ENCODE data around the gene TSPYL1.

The TSPYL1 gene

DNA sequence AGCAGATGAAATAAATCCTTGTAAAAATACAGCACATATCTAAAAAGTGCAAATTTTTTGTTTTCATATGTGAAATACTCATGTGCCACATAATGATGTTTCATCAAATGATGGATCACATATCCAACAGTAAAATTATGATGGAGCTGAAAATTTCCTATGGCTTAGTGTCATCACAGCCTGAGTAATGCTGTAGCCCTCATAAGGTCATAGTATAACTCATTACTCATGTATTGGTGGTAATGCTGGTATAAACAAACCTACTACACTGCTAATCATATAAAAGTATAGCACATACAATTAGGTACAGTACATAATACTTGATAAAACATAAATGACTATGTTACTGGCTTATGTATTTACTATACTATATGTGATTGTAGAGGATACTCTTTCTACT lies 12.9 kb downstream of the TSPYL1 start:
- H3K36me3 ChIP-seq (ENCODE audit: control insufficient read depth, insufficient read depth, low read length), result no peaks in the 10 kb centered on the region
- H3K9me3 ChIP-seq (ENCODE audit: control insufficient read depth, low read length), result no peaks in the 10 kb centered on the region
- H3K27me3 ChIP-seq (ENCODE audit: control insufficient read depth, insufficient read depth, low read length, poor library complexity, severe bottlenecking), result no peaks in the 10 kb centered on the region
- H3K27ac ChIP-seq (ENCODE audit: insufficient read depth, low read depth, low read length, poor library complexity, severe bottlenecking), result no peak overlapping the region
- no peak overlapping the region for H3K4me3 ChIP-seq (ENCODE audit: insufficient read depth, low read depth, low read length)
- H3K4me1 ChIP-seq (ENCODE audit: control insufficient read depth, insufficient read depth, low read length), result no peaks in the 10 kb centered on the region

DNA sequence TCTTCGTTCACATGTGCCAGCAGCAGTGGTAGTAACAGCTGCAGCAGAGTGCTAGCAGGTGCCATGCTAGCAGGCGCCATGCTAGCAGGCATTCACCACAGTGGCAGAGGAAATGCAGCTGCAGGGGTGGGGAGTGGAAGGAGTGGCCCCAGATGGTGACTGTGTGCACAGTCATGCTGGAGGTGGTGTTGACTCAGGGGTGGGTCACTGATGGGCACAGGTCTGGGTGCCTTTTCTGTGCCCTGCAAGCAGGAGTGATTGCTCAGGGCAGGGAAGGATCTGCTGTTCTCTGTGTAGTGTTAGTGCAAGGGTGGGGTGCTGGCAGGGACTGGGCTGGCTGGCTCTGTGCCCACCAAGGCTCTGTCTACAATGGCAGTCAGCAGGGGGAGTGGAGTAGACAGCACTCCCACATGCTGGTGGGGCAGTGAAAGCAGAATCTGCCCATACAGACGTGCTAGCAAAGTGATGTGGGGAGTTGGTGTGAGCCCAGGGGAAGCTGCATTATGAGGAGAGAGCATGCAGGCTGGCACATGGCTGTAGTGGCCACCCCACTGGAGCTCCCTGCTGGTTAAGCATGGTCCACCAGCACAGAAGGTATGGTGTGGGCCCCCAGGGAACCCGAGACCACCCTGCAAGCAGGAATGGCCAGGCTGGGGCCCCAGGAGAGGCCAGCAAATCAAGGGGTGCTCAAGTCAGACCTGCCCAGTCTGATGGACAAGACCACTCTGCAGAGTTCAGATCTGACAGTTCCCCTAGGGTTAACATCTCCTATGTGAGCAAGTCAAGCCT lies 14.5 kb downstream of the TSPYL1 start:
- Histone ChIP-seq H3K27ac (ENCODE audit: insufficient read depth, low read depth, low read length, poor library complexity, severe bottlenecking) (no peak overlapping the region), H3K4me1 (ENCODE audit: control insufficient read depth, insufficient read depth, low read length) (no peaks in the 10 kb centered on the region), H3K36me3 (ENCODE audit: control insufficient read depth, insufficient read depth, low read length) (no peaks in the 10 kb centered on the region), H3K27me3 (ENCODE audit: control insufficient read depth, insufficient read depth, low read length, poor library complexity, severe bottlenecking) (no peaks in the 10 kb centered on the region), H3K4me3 (ENCODE audit: insufficient read depth, low read depth, low read length) (no peak overlapping the region), H3K9me3 (ENCODE audit: control insufficient read depth, low read length) (no peaks in the 10 kb centered on the region)
- WGBS, 2 experiments, result 90 to 92% methylated on average over 4 of the region's 4 CpGs

GRCh38 chr6:116263353-116263752 lies 16.4 kb downstream of the TSPYL1 start:
- no peaks in the 10 kb centered on the region for H3K27me3 ChIP-seq (ENCODE audit: control insufficient read depth, insufficient read depth, low read length, poor library complexity, severe bottlenecking)
- H3K27ac ChIP-seq (ENCODE audit: insufficient read depth, low read depth, low read length, poor library complexity, severe bottlenecking), result no peak overlapping the region
- H3K4me3 ChIP-seq (ENCODE audit: insufficient read depth, low read depth, low read length), result no peak overlapping the region
- no peaks in the 10 kb centered on the region for H3K36me3 ChIP-seq (ENCODE audit: control insufficient read depth, insufficient read depth, low read length)
- WGBS, 2 experiments, result 80 to 88% methylated on average over 1 of the region's 1 CpG
- no peaks in the 10 kb centered on the region for H3K9me3 ChIP-seq (ENCODE audit: control insufficient read depth, low read length)
- H3K4me1 ChIP-seq (ENCODE audit: control insufficient read depth, insufficient read depth, low read length), result no peaks in the 10 kb centered on the region

DNA sequence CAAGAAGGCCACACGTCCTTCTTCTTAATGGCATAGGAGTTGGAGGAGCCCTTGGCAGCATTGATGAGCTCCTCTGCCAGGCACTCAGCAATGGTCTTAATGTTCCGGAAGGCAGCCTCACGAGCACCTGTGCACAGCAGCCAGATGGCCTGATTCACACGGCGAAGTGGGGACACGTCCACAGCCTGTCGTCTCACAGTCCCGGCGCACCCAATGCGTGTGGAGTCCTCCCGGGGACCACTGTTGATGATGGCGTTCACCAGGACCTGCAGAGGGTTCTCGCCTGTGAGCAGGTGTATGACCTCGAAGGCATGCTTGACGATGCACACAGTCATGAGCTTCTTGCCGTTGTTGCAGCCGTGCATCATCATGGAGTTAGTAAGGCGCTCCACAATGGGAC lies 21.2 kb downstream of the TSPYL1 start:
- Histone ChIP-seq H3K27ac (ENCODE audit: insufficient read depth, low read depth, low read length, poor library complexity, severe bottlenecking) (no peak overlapping the region), H3K4me3 (ENCODE audit: insufficient read depth, low read depth, low read length) (no peak overlapping the region), H3K27me3 (ENCODE audit: control insufficient read depth, insufficient read depth, low read length, poor library complexity, severe bottlenecking) (no peaks in the 10 kb centered on the region), H3K4me1 (ENCODE audit: control insufficient read depth, insufficient read depth, low read length) (peaks cover 12% of the 10 kb centered on the region), H3K36me3 (ENCODE audit: control insufficient read depth, insufficient read depth, low read length) (no peaks in the 10 kb centered on the region), H3K9me3 (ENCODE audit: control insufficient read depth, low read length) (no peaks in the 10 kb centered on the region)
- 95 to 97% methylated on average over 18 of the region's 18 CpGs for WGBS, 2 experiments

DNA sequence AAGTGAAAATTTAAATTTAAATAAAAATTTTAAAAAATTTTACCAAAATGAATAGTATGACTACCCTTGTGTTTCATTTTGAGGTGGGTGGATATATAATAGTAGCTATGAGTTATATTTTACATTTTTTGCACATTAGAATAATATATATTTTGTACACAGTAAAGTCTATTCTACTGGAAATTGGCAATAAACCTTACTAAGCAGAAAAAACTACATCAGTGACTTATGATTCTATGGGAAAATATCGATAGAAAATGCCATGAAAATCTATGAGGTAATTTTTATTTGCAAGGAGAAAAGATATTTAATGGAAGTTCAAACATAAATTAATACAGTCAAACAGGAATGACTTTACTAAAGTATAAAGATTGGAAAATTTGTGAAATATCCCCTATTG lies 23.0 kb downstream of the TSPYL1 start:
- no peak overlapping the region for H3K4me3 ChIP-seq (ENCODE audit: insufficient read depth, low read depth, low read length)
- no peaks in the 10 kb centered on the region for H3K27me3 ChIP-seq (ENCODE audit: control insufficient read depth, insufficient read depth, low read length, poor library complexity, severe bottlenecking)
- H3K9me3 ChIP-seq (ENCODE audit: control insufficient read depth, low read length), result no peaks in the 10 kb centered on the region
- peaks cover 22% of the 10 kb centered on the region for H3K4me1 ChIP-seq (ENCODE audit: control insufficient read depth, insufficient read depth, low read length)
- 100% methylated on average over 1 of the region's 1 CpG; no CpG with 5 or more reads in 1 of the 2 experiments for WGBS, 2 experiments
- no peak overlapping the region for H3K27ac ChIP-seq (ENCODE audit: insufficient read depth, low read depth, low read length, poor library complexity, severe bottlenecking)
- no peaks in the 10 kb centered on the region for H3K36me3 ChIP-seq (ENCODE audit: control insufficient read depth, insufficient read depth, low read length)

DNA sequence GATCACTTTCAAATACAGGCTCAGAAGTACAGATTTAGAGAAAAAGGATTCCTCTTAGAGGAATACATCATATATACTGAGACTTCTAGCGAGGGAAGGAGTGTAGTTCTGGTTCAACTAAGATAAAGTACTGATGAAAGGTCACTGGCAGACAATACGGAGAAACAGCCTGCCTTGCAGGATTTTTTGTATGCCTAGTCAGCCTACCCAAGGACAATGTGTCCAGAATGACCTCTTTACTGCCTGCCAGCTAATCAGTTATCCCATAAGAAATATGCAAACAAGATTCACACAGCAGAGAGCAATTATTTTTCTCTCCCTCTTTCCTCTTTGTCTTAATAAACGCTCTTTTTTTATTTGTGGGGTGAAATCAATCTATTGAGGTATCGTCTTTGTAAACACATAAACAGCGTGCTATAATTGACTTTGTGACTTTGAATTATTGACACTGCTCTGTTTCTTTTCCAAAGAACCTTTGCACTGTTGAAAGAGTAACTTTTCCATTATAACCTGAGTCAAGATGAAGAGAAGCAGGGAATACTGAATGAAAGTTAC lies 24.4 kb downstream of the TSPYL1 start:
- peaks cover 30% of the 10 kb centered on the region for H3K4me1 ChIP-seq (ENCODE audit: control insufficient read depth, insufficient read depth, low read length)
- H3K4me3 ChIP-seq (ENCODE audit: insufficient read depth, low read depth, low read length), result peak overlapping the region; percentile 8
- H3K27me3 ChIP-seq (ENCODE audit: control insufficient read depth, insufficient read depth, low read length, poor library complexity, severe bottlenecking), result no peaks in the 10 kb centered on the region
- no peaks in the 10 kb centered on the region for H3K36me3 ChIP-seq (ENCODE audit: control insufficient read depth, insufficient read depth, low read length)
- no peaks in the 10 kb centered on the region for H3K9me3 ChIP-seq (ENCODE audit: control insufficient read depth, low read length)
- 73 to 88% methylated on average over 4 to 5 of the region's 5 CpGs for WGBS, 2 experiments
- peak overlapping the region; percentile 10 for H3K27ac ChIP-seq (ENCODE audit: insufficient read depth, low read depth, low read length, poor library complexity, severe bottlenecking)

DNA sequence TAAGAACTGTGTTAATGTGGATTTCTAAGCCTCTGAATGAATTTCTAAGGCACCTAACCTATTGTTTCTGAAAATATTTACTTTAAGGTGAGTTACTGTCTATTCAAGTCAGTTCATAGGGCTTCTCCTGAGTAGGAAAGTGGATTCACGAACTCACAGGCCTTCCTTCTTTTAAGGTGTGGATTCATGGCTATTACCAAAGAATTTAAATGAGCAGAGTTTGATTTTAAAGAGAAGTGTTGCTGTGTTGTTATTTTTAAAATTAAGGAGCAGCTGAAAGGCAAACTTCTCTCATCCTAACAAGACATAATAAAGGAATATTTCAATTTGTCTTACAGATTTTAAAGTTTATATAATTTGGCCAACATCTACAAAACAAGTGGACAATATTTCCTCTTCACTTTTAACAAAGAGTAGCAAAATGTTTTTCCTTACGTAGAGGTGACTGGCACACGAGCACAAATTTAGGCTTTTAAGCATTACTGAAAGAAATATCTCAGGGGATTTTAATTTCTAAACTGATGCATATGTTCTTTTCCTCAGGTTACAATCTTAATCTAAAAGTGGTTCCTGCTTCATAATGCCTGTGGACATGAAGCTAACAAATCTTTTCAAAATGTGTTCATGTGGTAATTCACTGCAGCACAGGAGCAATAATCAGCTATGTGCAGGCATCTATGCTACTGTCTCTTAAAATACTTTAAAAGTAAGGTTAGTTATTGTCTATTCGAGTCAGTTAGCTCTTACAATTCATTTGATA lies 25.3 kb downstream of the TSPYL1 start:
- Histone ChIP-seq H3K27me3 (ENCODE audit: control insufficient read depth, insufficient read depth, low read length, poor library complexity, severe bottlenecking) (no peaks in the 10 kb centered on the region), H3K4me1 (ENCODE audit: control insufficient read depth, insufficient read depth, low read length) (peaks cover 33% of the 10 kb centered on the region), H3K36me3 (ENCODE audit: control insufficient read depth, insufficient read depth, low read length) (no peaks in the 10 kb centered on the region), H3K9me3 (ENCODE audit: control insufficient read depth, low read length) (no peaks in the 10 kb centered on the region), H3K27ac (ENCODE audit: insufficient read depth, low read depth, low read length, poor library complexity, severe bottlenecking) (peak overlapping the region; percentile 91), H3K4me3 (ENCODE audit: insufficient read depth, low read depth, low read length) (peak overlapping the region; percentile 90)
- WGBS, 2 experiments, result 47 to 50% methylated on average over 3 to 4 of the region's 4 CpGs

- H3K9me3 ChIP-seq (ENCODE audit: control insufficient read depth, low read length), result no peaks in the 10 kb centered on the region
- H3K27me3 ChIP-seq (ENCODE audit: control insufficient read depth, insufficient read depth, low read length, poor library complexity, severe bottlenecking), result no peaks in the 10 kb centered on the region
- WGBS, 2 experiments, result 1% methylated on average over 53 of the region's 53 CpGs
- H3K27ac ChIP-seq (ENCODE audit: insufficient read depth, low read depth, low read length, poor library complexity, severe bottlenecking), result peak within 1 kb of the TSS; percentile 91
- peaks cover 33% of the 10 kb centered on the region for H3K4me1 ChIP-seq (ENCODE audit: control insufficient read depth, insufficient read depth, low read length)
- no peaks in the 10 kb centered on the region for H3K36me3 ChIP-seq (ENCODE audit: control insufficient read depth, insufficient read depth, low read length)
- peak within 1 kb of the TSS; percentile 90 for H3K4me3 ChIP-seq (ENCODE audit: insufficient read depth, low read depth, low read length)
Observed at GRCh38 chr6:116253505-116254296, 26.0 kb downstream of the TSPYL1 start, which contains the start of gene TSPYL4. Gene TSPYL4, minus strand, starts transcription at chr6:116254075. Its CDS starts 67 bp downstream, at chr6:116254008.

GRCh38 chr6:116253188-116253504 lies 26.6 kb downstream of the TSPYL1 start:
- H3K4me3 ChIP-seq (ENCODE audit: insufficient read depth, low read depth, low read length), result peak overlapping the region; percentile 90
- no peak overlapping the region for H3K27ac ChIP-seq (ENCODE audit: insufficient read depth, low read depth, low read length, poor library complexity, severe bottlenecking)
- H3K9me3 ChIP-seq (ENCODE audit: control insufficient read depth, low read length), result no peaks in the 10 kb centered on the region
- 67% methylated on average over 11 of the region's 11 CpGs for WGBS, 2 experiments
- H3K4me1 ChIP-seq (ENCODE audit: control insufficient read depth, insufficient read depth, low read length), result peaks cover 33% of the 10 kb centered on the region
- no peaks in the 10 kb centered on the region for H3K36me3 ChIP-seq (ENCODE audit: control insufficient read depth, insufficient read depth, low read length)
- H3K27me3 ChIP-seq (ENCODE audit: control insufficient read depth, insufficient read depth, low read length, poor library complexity, severe bottlenecking), result no peaks in the 10 kb centered on the region

Measured in ectodermal cell (in vitro differentiated cells).